H1 (cell line): ENCODE data around the gene GRM8. TPM values are rescaled to one million over a fixed set of nuclear protein-coding genes. Genes with fewer than 3 reads are reported as not detected.

Experiments
- CTCF ChIA-PET: fragments of 300-600 bp; sonication (Branson Sonifier 250); formaldehyde crosslinking; loops from one replicate; lab custom pipeline; 2021; ENCODE audit not compliant: partially characterized antibody; lab: Charles Lee
- POLR2A ChIA-PET: fragments of 300-600 bp; sonication (Branson Sonifier 250); formaldehyde crosslinking; loops from one replicate; lab custom pipeline; 2021; ENCODE audit warnings: inconsistent platforms; ENCODE audit not compliant: partially characterized antibody; lab: Charles Lee
- DNase-seq, 2 experiments: peaks; one replicate each; pipeline versions ENCODE4 v3.0.0 to v3.0.0-alpha.2; 2010 to 2022; ENCODE audit warnings: low spot score in 2 of 2, low read depth in 1 of 2, mixed read lengths in 1 of 2
- FAIRE-seq: peaks from 2 replicates; lab custom pipeline; 2011; peaks lifted over from hg19 to GRCh38; lab: Jason Lieb, UNC
- H2AFZ ChIP-seq: 2 replicates; pipeline ENCODE4 v1.8.1; 2012; ENCODE audit warnings: low read length, inconsistent platforms
- H2AK5ac ChIP-seq: 2 replicates; pipeline ENCODE4 v1.6.1; 2013; ENCODE audit warnings: low read depth, low read length
- H2BK120ac ChIP-seq: replicated peaks from 2 replicates; pipeline ENCODE3; 2013; ENCODE audit warnings: low read depth, low read length, inconsistent platforms
- H2BK12ac ChIP-seq: 2 replicates; pipeline ENCODE4 v1.6.1; 2013; ENCODE audit warnings: low read depth, low read length
- H2BK15ac ChIP-seq: 2 replicates; pipeline ENCODE4 v1.6.1; 2013; ENCODE audit warnings: low read length
- H2BK20ac ChIP-seq: 2 replicates; pipeline ENCODE4 v1.6.1; 2013; ENCODE audit warnings: low read length
- H2BK5ac ChIP-seq: 2 replicates; pipeline ENCODE4 v1.6.1; 2013; ENCODE audit warnings: low read depth, low read length
- H3K14ac ChIP-seq: 2 replicates; pipeline ENCODE4 v1.6.1; 2013; ENCODE audit warnings: inconsistent platforms; ENCODE audit not compliant: insufficient read length
- H3K18ac ChIP-seq: 2 replicates; pipeline ENCODE4 v1.6.1; 2013; ENCODE audit warnings: low read length; ENCODE audit errors: extremely low read depth
- H3K23ac ChIP-seq: 2 replicates; pipeline ENCODE4 v1.6.1; 2013; ENCODE audit warnings: inconsistent platforms; ENCODE audit not compliant: insufficient read length
- H3K23me2 ChIP-seq: 2 replicates; pipeline ENCODE4 v1.6.1; 2013; ENCODE audit warnings: low read depth, low read length
- H3K27ac ChIP-seq: 2 replicates; pipeline ENCODE4 v1.6.1; 2011; ENCODE audit warnings: low read depth, low read length, inconsistent platforms
- H3K27me3 ChIP-seq, 4 experiments: replicated peaks in 1 of 4; 1 replicate in 1 of 4; 2 replicates in 3 of 4; pipeline versions ENCODE4 v1.6.1 to v1.8.1; 2011 to 2013; ENCODE audit warnings: low read length in 3 of 4, mild to moderate bottlenecking in 3 of 4, inconsistent platforms in 2 of 4, mixed read lengths in 2 of 4, moderate library complexity in 1 of 4; ENCODE audit not compliant: control insufficient read depth in 3 of 4, insufficient read depth in 3 of 4; ENCODE audit errors: extremely low read depth in 1 of 4
- H3K36me3 ChIP-seq, 4 experiments: 2 replicates each; pipeline versions ENCODE4 v1.6.1 to v1.8.1; 2011 to 2013; ENCODE audit warnings: mild to moderate bottlenecking in 4 of 4, low read length in 3 of 4, moderate library complexity in 2 of 4, control low read depth in 1 of 4, inconsistent platforms in 1 of 4; ENCODE audit not compliant: insufficient read depth in 4 of 4, control insufficient read depth in 2 of 4
- H3K4ac ChIP-seq: replicated peaks from 2 replicates; pipeline ENCODE3; 2013; ENCODE audit warnings: low read length, low read depth, mixed read lengths, inconsistent platforms; ENCODE audit not compliant: insufficient read length
- H3K4me1 ChIP-seq, 4 experiments: replicated peaks in 1 of 4; 1 replicate in 1 of 4; 2 replicates in 3 of 4; pipeline versions ENCODE4 v1.6.1 to v1.8.1; 2011 to 2013; ENCODE audit warnings: low read length in 3 of 4, inconsistent platforms in 2 of 4, mixed read lengths in 1 of 4; ENCODE audit not compliant: insufficient read depth in 4 of 4, control insufficient read depth in 3 of 4
- H3K4me2 ChIP-seq, 2 experiments: 2 replicates each; pipeline versions ENCODE4 v1.6.1 to v1.8.1; 2011 to 2013; ENCODE audit warnings: low read depth in 2 of 2, low read length in 2 of 2, control low read depth in 1 of 2, inconsistent platforms in 1 of 2, mild to moderate bottlenecking in 1 of 2; ENCODE audit not compliant: insufficient read depth in 1 of 2
- H3K4me3 ChIP-seq, 4 experiments: fragments of 200-600, 300-600 bp in 1 of 4; sonication (generic), shearing (Covaris generic), sonication (Bioruptor Twin) in 1 of 4; 2 replicates each; pipeline versions ENCODE4 v1.5.1 to v1.8.1; 2011 to 2016; ENCODE audit warnings: low read length in 4 of 4, low read depth in 3 of 4, control low read depth in 2 of 4, inconsistent platforms in 2 of 4, mild to moderate bottlenecking in 2 of 4, mixed read lengths in 1 of 4, moderate library complexity in 1 of 4; ENCODE audit not compliant: insufficient read depth in 2 of 4; ENCODE audit errors: extremely low read depth in 1 of 4
- H3K56ac ChIP-seq: replicated peaks from 2 replicates; pipeline ENCODE3; 2013; ENCODE audit warnings: low read depth, mild to moderate bottlenecking, mixed read lengths, low read length, inconsistent platforms; ENCODE audit not compliant: insufficient read length
- H3K79me1 ChIP-seq: 2 replicates; pipeline ENCODE4 v1.6.1; 2013; ENCODE audit warnings: low read depth, low read length, control low read depth
- H3K79me2 ChIP-seq, 2 experiments: 2 replicates each; pipeline versions ENCODE4 v1.6.1 to v1.8.1; 2012 to 2013; ENCODE audit warnings: low read length in 2 of 2, mild to moderate bottlenecking in 2 of 2, inconsistent platforms in 1 of 2; ENCODE audit not compliant: insufficient read depth in 2 of 2, control insufficient read depth in 1 of 2
- H3K9ac ChIP-seq, 4 experiments: replicated peaks in 1 of 4; 1 replicate in 1 of 4; 2 replicates in 3 of 4; pipeline versions ENCODE4 v1.6.1 to v1.8.1; 2011 to 2013; ENCODE audit warnings: low read depth in 3 of 4, low read length in 3 of 4, control low read depth in 2 of 4, mild to moderate bottlenecking in 2 of 4, moderate library complexity in 2 of 4, inconsistent platforms in 1 of 4; ENCODE audit errors: extremely low read depth in 1 of 4
- H3K9me3 ChIP-seq, 2 experiments: 2 replicates each; pipeline versions ENCODE4 v1.6.1 to v1.8.1; 2012 to 2013; ENCODE audit warnings: mild to moderate bottlenecking in 2 of 2, moderate library complexity in 2 of 2, control low read depth in 1 of 2, inconsistent platforms in 1 of 2, low read depth in 1 of 2, low read length in 1 of 2, mixed read lengths in 1 of 2; ENCODE audit not compliant: insufficient read depth in 2 of 2
- H4K20me1 ChIP-seq, 2 experiments: replicated peaks in 1 of 2; 2 replicates each; pipeline versions ENCODE3 to v1.8.1; 2011 to 2013; ENCODE audit warnings: inconsistent platforms in 2 of 2, low read length in 2 of 2, mild to moderate bottlenecking in 1 of 2; ENCODE audit not compliant: insufficient read depth in 2 of 2, control insufficient read depth in 1 of 2
- H4K5ac ChIP-seq: 2 replicates; pipeline ENCODE4 v1.6.1; 2013; ENCODE audit warnings: low read length, low read depth, mixed read lengths, inconsistent platforms; ENCODE audit not compliant: insufficient read length
- H4K8ac ChIP-seq: 2 replicates; pipeline ENCODE4 v1.8.0; 2013; ENCODE audit warnings: mild to moderate bottlenecking, moderate library complexity, low read length, inconsistent platforms; ENCODE audit not compliant: insufficient read depth; ENCODE audit errors: extremely low read depth
- H4K91ac ChIP-seq: replicated peaks from 2 replicates; pipeline ENCODE3; 2013; ENCODE audit warnings: low read length, mixed read lengths, inconsistent platforms; ENCODE audit not compliant: insufficient read length
- CHD2 ChIP-seq: IDR thresholded peaks from 2 replicates; pipeline ENCODE4 v1.6.1; 2012; ENCODE audit warnings: low read length, improper control_type of control experiment
- TEAD4 ChIP-seq: IDR thresholded peaks from 2 replicates; pipeline ENCODE4 v1.6.1; 2012; ENCODE audit warnings: low read depth, low read length, inconsistent platforms, mixed read lengths
- WGBS, 2 experiments: shearing (Covaris generic) in 1 of 2; methylation state at CpG; one replicate each; pipeline versions ENCODE4 v1.1.6 to v1.1.7; 2013 to 2015; ENCODE audit warnings: low lambda C conversion rate in 2 of 2, mixed read lengths in 2 of 2, inconsistent platforms in 1 of 2, low coverage in 1 of 2, missing lambda C conversion rate in 1 of 2; ENCODE audit not compliant: insufficient replicate concordance in 2 of 2, insufficient coverage in 1 of 2, insufficient read length in 1 of 2; ENCODE audit errors: extremely low coverage in 1 of 2, missing lambda C conversion rate in 1 of 2; 5-methylcytosine and 5-hydroxymethylcytosine counted together
- polyA plus RNA-seq, 7 experiments: library from polyadenylated mRNA; depleted of rRNA in 3 of 7; stranded (reverse) in 5 of 7; unstranded in 2 of 7; fragments of >200 nt in 5 of 7; fragments of 200-250 nt in 2 of 7; gene quantifications; 1 replicate in 5 of 7; 2 replicates in 1 of 7; 4 replicates in 1 of 7; pipeline versions ENCODE4 v1.2.1 to v1.2.3, GENCODE V29; 2011 to 2013; ENCODE audit warnings: missing spikeins in 2 of 7, mixed read lengths in 2 of 7
- total RNA-seq: library from RNA; stranded (reverse); fragmentation: NEBNext Ultra II Directional; extraction: Animal tissue kit (Norgen Biotek cat#: 25700); gene quantifications from 2 replicates; pipeline ENCODE4 v1.2.1, GENCODE V29; 2021

Gene GRM8
- total and polyA plus RNA-seq, 2 of the 8 experiments (the other 6 are each of a cell fraction or from before 2014, with no cell fraction given): 2.6 to 2.8 TPM

DNA sequence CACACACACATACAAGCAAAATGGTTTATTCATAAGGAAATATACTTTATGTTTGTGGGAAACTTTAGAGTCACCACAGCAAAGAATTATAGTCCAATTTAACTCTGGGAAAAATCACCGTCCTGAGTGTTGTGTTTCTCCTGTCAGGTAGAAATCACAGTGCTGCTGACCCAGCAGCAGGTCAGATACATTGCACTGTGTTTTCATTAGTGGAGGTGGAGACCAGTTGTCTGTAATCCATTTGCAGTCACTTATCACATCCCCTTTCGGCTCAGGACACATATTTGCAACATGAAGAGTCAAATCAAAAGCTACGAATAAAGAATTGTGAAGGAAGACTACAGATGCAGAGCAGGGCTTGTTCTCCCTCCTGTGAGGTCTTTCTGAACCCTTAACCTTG is 799.6 kb downstream of the GRM8 start:
- no peak overlapping the region for H3K18ac ChIP-seq
- H2AFZ ChIP-seq: no peak overlapping the region
- no peak overlapping the region for H3K14ac ChIP-seq
- no peaks in the 10 kb centered on the region for H3K79me2 ChIP-seq
- H2BK20ac ChIP-seq: no peak overlapping the region
- H4K20me1 ChIP-seq: no peaks in the 10 kb centered on the region
- H3K27ac ChIP-seq: no peak overlapping the region
- H2AK5ac ChIP-seq: no peak overlapping the region
- H3K27me3 ChIP-seq: no peaks in the 10 kb centered on the region
- no peak overlapping the region for H2BK15ac ChIP-seq
- H3K23me2 ChIP-seq: no peaks in the 10 kb centered on the region
- FAIRE-seq: no peak
- CTCF ChIA-PET: interaction anchor here (0.9 kb wide), 1 partner anchor 21 kb away, joined by 3 read pairs; no protein-coding TSS in a partner anchor
- TF ChIP-seq TEAD4: no peak
- TF ChIP-seq CHD2: no peak
- no peak overlapping the region for H4K91ac ChIP-seq
- H2BK5ac ChIP-seq: no peak overlapping the region
- no peak overlapping the region for H2BK120ac ChIP-seq
- H2BK12ac ChIP-seq: no peak overlapping the region
- WGBS, 2 experiments: 97% methylated on average over 3 of the region's 3 CpGs; no CpG with 5 or more reads in 1 of the 2 experiments
- no peaks in the 10 kb centered on the region for H3K4me1 ChIP-seq
- DNase-seq: no peak
- H4K5ac ChIP-seq: no peak overlapping the region
- H3K9me3 ChIP-seq: no peaks in the 10 kb centered on the region
- no peak overlapping the region for H3K4ac ChIP-seq
- H4K8ac ChIP-seq: no peak overlapping the region
- no peak overlapping the region for H3K4me2 ChIP-seq
- POLR2A ChIA-PET: no interaction called here
- H3K56ac ChIP-seq: no peak overlapping the region
- H3K9ac ChIP-seq: no peak overlapping the region
- no peak overlapping the region for H3K23ac ChIP-seq
- H3K4me3 ChIP-seq: no peak overlapping the region
- no peaks in the 10 kb centered on the region for H3K79me1 ChIP-seq
- H3K36me3 ChIP-seq: no peaks in the 10 kb centered on the region
